GM19099 (cell line): Measurements from ENCODE around the gene ENPP7.

ENCODE experiments used
- POLR2A ChIP-seq: IDR thresholded peaks from 3 replicates; pipeline ENCODE4 v1.6.1; 2011; ENCODE audit warnings: low read depth; ENCODE audit not compliant: insufficient read length; ENCODE audit errors: extremely low read depth

Gene ENPP7

GRCh38 chr17:79785017-79785899, 54.5 kb downstream of the ENPP7 start:
- TF ChIP-seq POLR2A = no peak

- no peak for TF ChIP-seq POLR2A
Measured at GRCh38 chr17:79785900-79786810, 55.4 kb downstream of the ENPP7 start.

- TF ChIP-seq POLR2A = no peak
Measured at GRCh38 chr17:79786930-79787643, 56.3 kb downstream of the ENPP7 start.

GRCh38 chr17:79788455-79788854, 57.7 kb downstream of the ENPP7 start:
- no peak for TF ChIP-seq POLR2A

- TF ChIP-seq POLR2A = no peak
Measured at GRCh38 chr17:79788989-79789942, 58.5 kb downstream of the ENPP7 start.

GRCh38 chr17:79789943-79790804, 59.4 kb downstream of the ENPP7 start:
- no peak for TF ChIP-seq POLR2A

GRCh38 chr17:79790805-79791734, 60.3 kb downstream of the ENPP7 start:
- no peak for TF ChIP-seq POLR2A

- TF ChIP-seq POLR2A = no peak
Measured at GRCh38 chr17:79791735-79792161, 61.0 kb downstream of the ENPP7 start.
